Endothelial cell of umbilical vein (primary cell): ENCODE data around the gene HTRA3. TPM values are rescaled to one million over a fixed set of nuclear protein-coding genes. Genes with fewer than 3 reads are reported as not detected.

Experiments used
- BruUV-seq: library from RNA; stranded (reverse); fragments of 400-500 nt; replicated peaks from 2 replicates; lab custom pipeline; 2021; lab: Mats Ljungman, UMichigan
- CTCF ChIA-PET: fragments of 300-600, 350-600 bp; sonication (Branson Sonifier 250); formaldehyde crosslinking; loops from one replicate; lab custom pipeline; 2021; ENCODE audit warnings: antibody characterized with exemption, inconsistent platforms; lab: Charles Lee
- POLR2A ChIA-PET: fragments of 300-600, 350-600 bp; sonication (Branson Sonifier 250); formaldehyde crosslinking; loops from one replicate; lab custom pipeline; 2021; ENCODE audit warnings: antibody characterized with exemption, inconsistent platforms; lab: Charles Lee
- DNase-seq: peaks from one replicate; pipeline ENCODE4 v3.0.0-alpha.2; 2011; ENCODE audit warnings: low read depth, low spot score
- FAIRE-seq: peaks from 2 replicates; lab custom pipeline; 2011; peaks lifted over from hg19 to GRCh38; lab: Jason Lieb, UNC
- H2AFZ ChIP-seq: 2 replicates; pipeline ENCODE4 v1.6.0; 2012; ENCODE audit warnings: low read depth, low read length, control low read depth, inconsistent platforms
- H3K27ac ChIP-seq: 2 replicates; pipeline ENCODE4 v1.5.1; 2011; ENCODE audit warnings: low read depth, mild to moderate bottlenecking, control low read depth, low read length, moderate library complexity; ENCODE audit not compliant: insufficient read depth
- H3K27me3 ChIP-seq, 2 experiments: 2 replicates each; pipeline versions ENCODE4 v1.6.0 to v1.6.1; 2011; ENCODE audit warnings: low read length in 2 of 2, mixed read lengths in 1 of 2; ENCODE audit not compliant: control insufficient read depth in 2 of 2, insufficient read depth in 2 of 2
- H3K36me3 ChIP-seq, 2 experiments: 2 replicates in 1 of 2; 3 replicates in 1 of 2; pipeline ENCODE4 v1.5.1; 2011; ENCODE audit warnings: low read length in 2 of 2, mild to moderate bottlenecking in 1 of 2, moderate library complexity in 1 of 2; ENCODE audit not compliant: control insufficient read depth in 2 of 2, insufficient read depth in 2 of 2; ENCODE audit errors: extremely low read depth in 1 of 2
- H3K4me1 ChIP-seq: 3 replicates; pipeline ENCODE4 v1.5.1; 2011; ENCODE audit warnings: mild to moderate bottlenecking, low read length; ENCODE audit not compliant: control insufficient read depth, insufficient read depth; ENCODE audit errors: extremely low read depth
- H3K4me2 ChIP-seq: 2 replicates; pipeline ENCODE4 v1.6.1; 2011; ENCODE audit warnings: low read length, control low read depth, mixed read lengths; ENCODE audit not compliant: insufficient read depth
- H3K4me3 ChIP-seq, 3 experiments: fragments of 200-600 bp in 1 of 3; sonication (generic), shearing (Covaris generic) in 1 of 3; replicated peaks in 1 of 3; 2 replicates each; pipeline ENCODE4 v1.5.1; 2011 to 2016; ENCODE audit warnings: control low read depth in 3 of 3, low read length in 3 of 3, mild to moderate bottlenecking in 2 of 3, inconsistent platforms in 1 of 3, low read depth in 1 of 3, moderate library complexity in 1 of 3; ENCODE audit not compliant: insufficient read depth in 1 of 3
- H3K79me2 ChIP-seq: 2 replicates; pipeline ENCODE4 v1.6.0; 2012; ENCODE audit warnings: low read length, inconsistent platforms; ENCODE audit not compliant: control insufficient read depth, insufficient read depth
- H3K9ac ChIP-seq: replicated peaks from 2 replicates; pipeline ENCODE3; 2011; ENCODE audit warnings: low read length, control low read depth; ENCODE audit not compliant: insufficient read depth; ENCODE audit errors: extremely low read depth
- H3K9me1 ChIP-seq: replicated peaks from 3 replicates; pipeline ENCODE4 v1.6.0; 2011; ENCODE audit warnings: mild to moderate bottlenecking, low read length; ENCODE audit not compliant: control insufficient read depth, insufficient read depth; ENCODE audit errors: extremely low read depth
- H3K9me3 ChIP-seq: replicated peaks from 2 replicates; pipeline ENCODE4 v1.5.1; 2012; ENCODE audit warnings: low read length, inconsistent platforms; ENCODE audit not compliant: control insufficient read depth, insufficient read depth
- H4K20me1 ChIP-seq: replicated peaks from 2 replicates; pipeline ENCODE3; 2011; ENCODE audit warnings: mild to moderate bottlenecking, low read length; ENCODE audit not compliant: control insufficient read depth, insufficient read depth; ENCODE audit errors: extremely low read depth
- EZH2 ChIP-seq: IDR thresholded peaks from 2 replicates; pipeline ENCODE4 v1.6.1; 2012; ENCODE audit warnings: borderline replicate concordance, low read depth, mild to moderate bottlenecking, moderate library complexity, low read length, inconsistent platforms; ENCODE audit not compliant: severe bottlenecking
- FOS ChIP-seq: IDR thresholded peaks from 2 replicates; pipeline ENCODE4 v1.6.1; 2011; ENCODE audit warnings: mild to moderate bottlenecking, low read length, moderate library complexity, borderline replicate concordance; ENCODE audit not compliant: insufficient read depth
- GATA2 ChIP-seq: IDR thresholded peaks from 2 replicates; pipeline ENCODE4 v1.7.0; 2011; ENCODE audit warnings: low read depth, mild to moderate bottlenecking, moderate library complexity, mixed read lengths, low read length; ENCODE audit not compliant: insufficient read length, insufficient read depth
- JUN ChIP-seq: IDR thresholded peaks from 2 replicates; pipeline ENCODE4 v1.6.1; 2011; ENCODE audit warnings: borderline replicate concordance, low read depth; ENCODE audit not compliant: insufficient read length, insufficient read depth
- MAX ChIP-seq: IDR thresholded peaks from 2 replicates; pipeline ENCODE4 v1.6.1; 2011; ENCODE audit not compliant: insufficient read depth, insufficient read length
- MYC ChIP-seq: IDR thresholded peaks from one replicate; pipeline ENCODE4 v1.6.1; 2011; ENCODE audit warnings: mild to moderate bottlenecking, low read depth, low read length
- POLR2A ChIP-seq: IDR thresholded peaks from 2 replicates; pipeline ENCODE4 v1.6.1; 2012; ENCODE audit warnings: low read depth, mild to moderate bottlenecking, control low read depth, low read length
- POLR2AphosphoS5 ChIP-seq: IDR thresholded peaks from 2 replicates; pipeline ENCODE4 v1.6.1; 2012; ENCODE audit warnings: low read depth, mild to moderate bottlenecking, control low read depth, low read length, moderate library complexity; ENCODE audit not compliant: insufficient read depth
- dilution Hi-C: fragments of 300-500 bp; cut with MboI; formaldehyde crosslinking; loops from one replicate; pipeline ENCODE4 v1.15.0; 2019; ENCODE audit warnings: low sequenced_read_pairs; ENCODE audit not compliant: extremely low pct_ligation_motif_present
- intact Hi-C: fragments of 100-400 bp; cut with micrococcal nuclease; formaldehyde crosslinking; loops from one replicate; pipeline ENCODE4 v1.10.0; 2022
- polyA plus RNA-seq, 4 experiments: library from polyadenylated mRNA; depleted of rRNA in 3 of 4; stranded (reverse) in 3 of 4; unstranded in 1 of 4; fragments of >200 nt; gene quantifications; 2 replicates each; pipeline versions ENCODE4 v1.2.1 to v1.2.3, GENCODE V29; 2011 to 2012; ENCODE audit warnings: missing spikeins in 1 of 4
- total RNA-seq: library from RNA; stranded (reverse); gene quantifications from 2 replicates; pipeline ENCODE4 v1.2.3, GENCODE V29; 2021
- TF ChIP-seq, protein P1 (sequence below), 2 donors: IDR thresholded peaks; 1 replicate in 1 of 2; 2 replicates in 1 of 2; pipeline ENCODE4 v1.5.1; 2011; ENCODE audit warnings: low read length in 2 of 2, mild to moderate bottlenecking in 2 of 2, moderate library complexity in 2 of 2, control low read depth in 1 of 2, inconsistent platforms in 1 of 2, low read depth in 1 of 2; ENCODE audit not compliant: insufficient read depth in 1 of 2; ENCODE audit errors: extremely low read depth in 1 of 2

Gene HTRA3
- total and polyA plus RNA-seq, 2 donors (not counting 3 experiments of a cell fraction or from before 2014, with no cell fraction given) = 9.0 to 12.0 TPM

DNA sequence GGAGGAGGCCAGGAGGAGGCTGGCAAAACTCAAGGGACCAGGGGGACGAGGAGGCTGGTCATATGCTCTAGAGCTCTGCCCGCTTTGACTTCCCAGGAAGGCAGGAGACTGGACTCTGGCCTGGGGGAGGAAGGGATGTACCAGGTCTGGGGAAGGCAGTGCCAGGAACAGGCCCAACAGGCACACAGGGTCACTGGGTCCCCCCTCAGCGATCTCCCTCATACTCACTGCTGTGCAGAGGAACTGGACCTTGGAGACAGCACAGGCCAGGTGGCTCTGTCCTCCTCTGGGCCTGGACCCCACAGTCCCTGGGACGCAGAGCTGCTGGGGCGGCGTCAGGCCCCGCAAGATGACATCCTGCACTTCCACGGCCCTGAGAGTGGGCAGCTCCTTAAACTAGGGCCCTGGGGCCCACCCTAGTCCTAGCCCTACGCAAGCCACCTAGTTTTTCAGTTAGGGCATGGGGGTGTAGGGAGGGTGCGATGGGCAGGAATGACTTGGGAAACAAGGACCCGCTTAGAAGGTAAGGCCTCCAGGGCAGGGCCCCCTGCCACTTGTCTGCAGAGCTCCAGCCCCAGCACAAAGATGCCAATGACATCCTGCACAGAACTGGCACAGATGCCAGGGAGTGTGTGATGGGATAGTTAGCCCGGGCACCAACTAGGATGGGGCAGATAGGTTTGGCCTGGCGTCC is 59.5 kb downstream of the HTRA3 start:
- Histone ChIP-seq H3K27me3 (peaks cover 0 to 2% of the 10 kb centered on the region in 2 experiments), H3K79me2 (no peaks in the 10 kb centered on the region), H3K9me1 (no peaks in the 10 kb centered on the region), H3K4me3 (no peak overlapping the region), H4K20me1 (no peaks in the 10 kb centered on the region), H3K4me1 (no peaks in the 10 kb centered on the region), H2AFZ (no peak overlapping the region), H3K4me2 (no peak overlapping the region), H3K36me3 (no peaks in the 10 kb centered on the region), H3K27ac (no peak overlapping the region), H3K9me3 (no peaks in the 10 kb centered on the region), H3K9ac (no peak overlapping the region)
- BruUV-seq = no TSS peak
- intact Hi-C loops = no loop called here
- FAIRE-seq = no peak
- DNase-seq = no peak
- TF ChIP-seq FOS = no peak
- TF ChIP-seq POLR2A = no peak
- TF ChIP-seq, protein P1, sequence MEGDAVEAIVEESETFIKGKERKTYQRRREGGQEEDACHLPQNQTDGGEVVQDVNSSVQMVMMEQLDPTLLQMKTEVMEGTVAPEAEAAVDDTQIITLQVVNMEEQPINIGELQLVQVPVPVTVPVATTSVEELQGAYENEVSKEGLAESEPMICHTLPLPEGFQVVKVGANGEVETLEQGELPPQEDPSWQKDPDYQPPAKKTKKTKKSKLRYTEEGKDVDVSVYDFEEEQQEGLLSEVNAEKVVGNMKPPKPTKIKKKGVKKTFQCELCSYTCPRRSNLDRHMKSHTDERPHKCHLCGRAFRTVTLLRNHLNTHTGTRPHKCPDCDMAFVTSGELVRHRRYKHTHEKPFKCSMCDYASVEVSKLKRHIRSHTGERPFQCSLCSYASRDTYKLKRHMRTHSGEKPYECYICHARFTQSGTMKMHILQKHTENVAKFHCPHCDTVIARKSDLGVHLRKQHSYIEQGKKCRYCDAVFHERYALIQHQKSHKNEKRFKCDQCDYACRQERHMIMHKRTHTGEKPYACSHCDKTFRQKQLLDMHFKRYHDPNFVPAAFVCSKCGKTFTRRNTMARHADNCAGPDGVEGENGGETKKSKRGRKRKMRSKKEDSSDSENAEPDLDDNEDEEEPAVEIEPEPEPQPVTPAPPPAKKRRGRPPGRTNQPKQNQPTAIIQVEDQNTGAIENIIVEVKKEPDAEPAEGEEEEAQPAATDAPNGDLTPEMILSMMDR (IDR thresholded peaks at IDR 0.05; ENCODE audit: extremely low read depth in 1 of 2, insufficient read depth in 1 of 2, low read depth in 1 of 2, low read length in 2 of 2) = no peak
- no peak for TF ChIP-seq JUN
- TF ChIP-seq MYC = no peak
- CTCF ChIA-PET = no interaction called here
- POLR2A ChIA-PET = no interaction called here
- dilution Hi-C loops = no loop called here

GRCh38 chr4:8329560-8329858 is 60.0 kb downstream of the HTRA3 start:
- CTCF ChIA-PET = no interaction called here
- dilution Hi-C loops = no loop called here
- no TSS peak for BruUV-seq

More at GRCh38 chr4:8329560-8329858, 60.0 kb downstream of the HTRA3 start:
- DNase-seq (no peak), FAIRE-seq (no peak)
- no peaks in the 10 kb centered on the region for H3K79me2 ChIP-seq
- no peaks in the 10 kb centered on the region for H3K36me3 ChIP-seq
- POLR2A ChIA-PET = no interaction called here
- peaks cover 0 to 2% of the 10 kb centered on the region in 2 experiments for H3K27me3 ChIP-seq
- no peaks in the 10 kb centered on the region for H3K9me1 ChIP-seq
- H3K9ac ChIP-seq = no peak overlapping the region
- no peaks in the 10 kb centered on the region for H3K4me1 ChIP-seq
- H3K4me3 ChIP-seq = no peak overlapping the region
- no peak overlapping the region for H3K4me2 ChIP-seq
- intact Hi-C loops = no loop called here
- H4K20me1 ChIP-seq = no peaks in the 10 kb centered on the region
- no peak overlapping the region for H3K27ac ChIP-seq
- H3K9me3 ChIP-seq = no peaks in the 10 kb centered on the region
- TF ChIP-seq EZH2 = no peak
- TF ChIP-seq POLR2A = no peak
- TF ChIP-seq, protein P1 (IDR thresholded peaks at IDR 0.05; ENCODE audit: extremely low read depth in 1 of 2, insufficient read depth in 1 of 2, low read depth in 1 of 2, low read length in 2 of 2) = no peak
- no peak for TF ChIP-seq GATA2
- TF ChIP-seq MAX = no peak
- no peak for TF ChIP-seq JUN
- no peak for TF ChIP-seq POLR2AphosphoS5
- no peak for TF ChIP-seq MYC
- no peak for TF ChIP-seq FOS
- H2AFZ ChIP-seq = no peak overlapping the region
